MV-4-11 (cell line): ENCODE measurements around the gene WWOX.
A peak's percentile ranks its signal among the peaks of the same experiment; 100 is the strongest.

Source experiments
- DNase-seq: peaks from one replicate; lab custom pipeline; 2025; lab: John Stamatoyannopoulos, UW

WWOX gene

DNA sequence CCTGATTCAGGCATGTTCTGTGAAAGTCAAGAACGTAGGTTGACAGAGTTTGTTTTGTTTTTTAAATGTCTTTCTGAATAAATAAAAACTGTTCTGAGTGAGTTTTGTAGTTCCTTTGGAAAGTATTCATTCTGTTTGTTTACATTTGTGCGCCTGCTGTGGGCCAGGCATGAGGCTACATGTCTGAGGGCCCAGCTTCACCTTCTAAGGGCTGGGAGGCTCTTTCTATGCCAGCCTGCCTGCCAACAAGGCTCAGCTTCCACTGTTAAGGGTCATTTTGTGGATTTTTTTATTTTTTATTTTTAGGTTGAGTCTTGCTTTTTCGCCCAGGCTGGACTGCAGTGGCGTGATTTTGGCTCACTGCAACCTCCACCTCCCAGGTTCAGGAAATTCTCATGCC lies 6.1 kb downstream of the WWOX start:
- DNase-seq, result no peak

GRCh38 chr16:78106686-78107085 lies 7.2 kb downstream of the WWOX start:
- DNase-seq, result no peak

GRCh38 chr16:78108451-78108850 lies 9.0 kb downstream of the WWOX start:
- DNase-seq, result no peak

DNA sequence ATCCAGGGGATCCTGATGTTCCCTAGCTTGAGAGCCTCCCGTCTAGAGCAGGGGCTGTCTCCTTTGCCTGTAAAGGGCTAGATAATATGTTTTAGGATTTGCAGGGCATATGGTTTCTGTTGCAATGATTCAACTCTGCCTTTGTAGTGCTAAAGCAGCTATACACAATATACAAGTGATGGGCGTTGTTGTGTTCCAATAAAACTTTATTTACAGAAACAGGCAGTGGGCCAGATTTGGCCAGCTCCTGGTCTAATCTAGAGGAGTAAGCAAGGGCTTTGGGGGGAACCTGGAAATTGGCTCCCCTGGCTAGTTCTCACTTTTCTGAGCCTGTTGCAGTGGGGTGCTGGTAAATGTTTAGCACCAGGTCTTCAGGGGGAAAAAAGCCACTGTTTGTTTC lies 13.8 kb downstream of the WWOX start:
- no peak for DNase-seq

DNA sequence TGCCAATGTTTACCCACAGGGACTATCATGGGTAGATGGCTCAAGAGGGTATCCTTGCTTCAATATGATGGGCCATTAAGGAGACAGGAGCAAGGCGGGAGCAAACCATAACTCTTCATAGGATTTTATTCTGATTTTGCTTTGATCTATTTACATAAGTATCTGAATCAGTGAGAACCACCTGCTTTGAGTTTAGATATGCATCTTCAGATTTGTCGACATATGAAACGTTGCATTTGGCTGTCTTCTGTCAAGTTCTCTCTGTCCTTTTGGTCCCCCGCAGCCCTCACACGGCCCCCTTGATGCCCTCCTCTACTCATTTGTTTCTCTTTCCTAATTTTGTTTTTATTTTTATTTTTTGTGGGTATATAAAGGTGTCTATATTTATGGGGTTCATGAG lies 16.2 kb downstream of the WWOX start:
- no peak for DNase-seq

- DNase-seq, result peak; percentile 65
Observed at GRCh38 chr16:78116946-78117345, 17.5 kb downstream of the WWOX start.

GRCh38 chr16:78117391-78117790 lies 17.9 kb downstream of the WWOX start:
- no peak for DNase-seq

GRCh38 chr16:78118469-78119025 lies 19.1 kb downstream of the WWOX start:
- no peak for DNase-seq

DNA sequence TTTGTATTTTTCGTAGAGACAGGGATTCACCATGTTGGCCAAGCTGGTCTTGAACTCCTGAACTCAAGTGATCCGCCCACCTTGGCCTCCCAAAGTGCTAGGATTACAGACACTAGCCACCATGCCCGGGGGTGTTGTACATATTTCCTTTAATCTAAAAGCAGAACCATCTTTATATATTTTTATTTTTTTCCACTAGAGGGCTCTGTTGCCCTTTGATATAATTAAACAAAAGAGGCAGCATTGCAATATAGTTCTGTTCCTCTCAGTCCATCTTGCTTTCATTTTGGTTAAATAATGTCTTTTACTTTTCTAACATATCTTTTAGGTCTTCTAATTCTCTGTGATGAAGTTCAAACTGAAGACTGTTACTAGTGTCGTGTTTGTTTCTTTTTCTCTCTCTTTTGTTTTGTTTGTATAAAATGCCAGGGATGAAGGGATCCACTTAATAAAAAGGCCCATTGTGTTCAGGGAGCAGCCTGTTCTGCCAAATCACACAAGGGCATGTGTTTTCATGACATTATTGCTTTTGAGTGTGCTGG lies 23.4 kb downstream of the WWOX start:
- DNase-seq, result peak; percentile 69

DNA sequence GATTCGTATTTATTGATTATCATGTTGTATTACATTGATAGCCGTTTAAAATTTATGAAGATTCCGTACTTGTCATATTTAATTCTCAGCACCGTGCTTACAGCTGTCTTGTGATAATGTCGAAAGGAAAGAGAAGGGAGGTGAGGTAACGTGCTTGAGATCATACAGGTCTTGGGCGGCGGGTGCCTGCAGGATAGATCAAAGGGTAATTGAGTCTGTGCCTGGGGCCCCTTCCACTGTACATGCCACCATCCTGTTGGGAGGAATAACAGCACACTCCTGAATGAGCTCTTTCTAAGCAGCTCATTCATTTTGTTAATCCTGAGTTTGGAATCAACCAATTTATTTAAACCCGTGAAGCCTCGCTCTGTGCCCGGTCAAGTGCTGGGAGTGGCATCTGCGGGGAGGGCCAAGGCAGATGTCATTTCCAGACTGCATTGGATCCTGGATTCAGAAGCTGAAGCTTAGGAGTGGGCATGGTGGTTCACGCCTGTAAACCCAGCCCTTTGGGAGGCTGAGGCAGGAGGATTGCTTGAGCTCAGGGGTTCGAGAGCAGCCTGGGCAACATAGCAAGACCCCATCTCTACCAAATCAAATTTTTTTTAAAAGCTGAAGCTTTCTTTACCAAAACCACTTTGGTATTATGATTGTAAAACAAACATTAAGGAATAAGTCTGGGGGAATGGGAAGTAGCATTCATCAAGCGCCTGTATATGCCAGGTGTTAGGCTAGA lies 25.8 kb downstream of the WWOX start:
- DNase-seq, result no peak

DNA sequence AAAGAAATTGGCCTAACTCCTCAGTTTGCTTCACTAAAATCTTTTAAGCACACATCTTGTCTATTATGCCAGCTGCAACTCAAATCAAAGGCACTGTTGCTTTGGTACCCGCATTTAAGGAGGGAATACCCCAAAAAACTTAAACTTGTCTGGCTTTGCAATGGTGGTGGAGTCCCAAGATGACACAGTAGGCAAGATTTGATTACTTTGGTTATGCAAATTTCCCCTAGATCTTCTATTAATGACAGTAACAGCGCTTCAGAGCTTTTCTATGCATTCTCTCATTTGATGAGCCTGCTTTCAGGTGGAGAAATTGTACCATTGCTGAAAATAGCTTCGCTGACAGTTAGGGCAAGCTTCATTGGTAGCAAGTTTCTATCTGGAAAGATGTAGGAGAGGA lies 27.2 kb downstream of the WWOX start:
- DNase-seq, result no peak

DNA sequence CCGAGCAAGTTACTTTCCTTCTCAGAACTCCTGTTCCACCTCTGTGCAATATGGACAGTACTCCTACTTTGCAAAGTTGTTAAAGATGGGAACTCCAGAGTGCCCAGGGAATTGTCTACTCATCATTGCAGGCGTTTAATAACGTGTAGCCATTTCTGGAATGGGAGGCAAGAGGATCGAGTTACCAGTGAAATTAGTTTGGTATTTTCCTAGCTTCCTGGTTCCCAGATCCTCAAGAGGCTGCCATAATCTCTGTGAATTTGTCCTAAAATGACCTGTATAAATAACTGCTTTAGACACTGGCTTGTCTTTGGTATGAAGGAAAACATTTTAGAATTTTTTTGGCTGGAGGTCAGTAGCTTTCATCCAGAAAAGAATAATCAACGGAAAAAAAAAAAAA lies 27.7 kb downstream of the WWOX start:
- DNase-seq, result no peak

DNA sequence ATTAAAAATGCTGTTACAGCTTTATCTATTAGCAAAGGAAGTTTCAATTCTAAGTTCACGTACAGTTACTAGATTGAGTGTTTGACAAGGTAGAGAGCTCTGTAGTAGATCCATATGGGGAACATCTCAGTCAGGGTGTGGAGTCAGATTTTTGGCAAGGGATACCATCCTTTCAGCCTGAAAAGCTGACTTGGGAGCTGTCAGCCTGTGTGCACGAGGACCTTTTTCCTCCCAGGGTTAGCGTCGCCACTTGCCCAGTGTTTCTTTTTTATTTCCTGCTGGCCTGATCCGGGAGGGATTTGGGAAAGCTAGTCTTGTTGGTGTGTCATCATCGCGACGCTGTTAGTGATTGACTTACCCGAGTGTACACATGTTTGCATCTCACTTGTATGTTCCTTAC lies 29.5 kb downstream of the WWOX start:
- DNase-seq, result no peak

DNA sequence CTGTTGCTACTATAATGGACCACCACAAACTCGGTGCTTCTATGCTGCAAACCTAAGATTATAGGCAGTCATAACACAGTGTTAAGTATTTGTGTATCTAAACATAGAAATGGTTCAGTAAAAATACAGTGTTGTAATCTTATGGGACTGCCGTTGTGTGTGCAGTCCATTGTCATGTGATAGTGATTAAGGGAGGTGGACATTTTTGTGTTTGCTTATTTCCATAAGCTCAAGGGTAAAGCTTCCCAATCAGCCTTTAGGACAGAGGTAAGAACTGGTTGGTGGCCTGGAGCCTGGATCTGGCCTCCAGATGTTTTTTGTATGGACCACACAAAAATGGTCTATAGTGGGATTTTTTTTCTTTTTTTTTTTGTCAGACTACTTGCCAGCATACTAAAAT lies 29.9 kb downstream of the WWOX start:
- no peak for DNase-seq

- no peak for DNase-seq
Observed at GRCh38 chr16:78130083-78130608, 30.7 kb downstream of the WWOX start.

DNA sequence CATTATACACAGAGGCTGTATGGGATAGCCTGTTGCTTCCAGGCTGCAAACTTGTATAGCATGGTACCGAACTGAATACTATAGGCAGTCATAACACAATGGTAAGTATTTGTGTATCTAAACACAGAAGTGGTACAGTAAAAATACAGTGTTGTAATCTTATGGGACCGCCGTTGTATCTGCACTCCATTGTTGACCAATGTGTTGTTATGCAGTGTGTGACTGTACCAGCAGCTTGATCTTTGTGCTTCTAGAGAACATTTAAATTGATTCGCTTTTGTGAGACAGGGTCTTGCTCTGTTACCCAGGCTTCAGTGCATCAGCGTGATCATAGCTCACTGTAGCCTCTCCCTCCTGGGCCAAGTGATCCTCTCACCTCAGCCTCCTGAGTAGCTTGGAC lies 31.5 kb downstream of the WWOX start:
- no peak for DNase-seq

DNA sequence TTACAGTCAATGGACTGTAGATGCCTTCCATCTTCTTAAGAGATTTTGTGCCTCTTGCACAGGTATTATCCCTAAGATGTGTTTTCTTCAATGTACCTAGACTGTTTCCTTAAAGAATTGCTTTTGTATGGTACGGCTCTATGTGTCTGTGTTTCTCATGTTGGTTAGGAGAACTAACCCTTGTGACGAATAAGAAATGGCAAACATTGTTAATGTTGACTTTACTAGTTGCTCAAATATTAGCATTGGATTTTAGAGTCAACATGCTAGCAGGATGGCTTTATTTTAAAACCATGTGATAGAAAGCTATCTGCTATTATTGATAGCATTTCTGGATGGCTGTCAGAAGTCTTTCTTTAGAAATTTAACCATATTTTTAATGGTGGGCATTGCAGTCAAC lies 34.5 kb downstream of the WWOX start:
- no peak for DNase-seq

GRCh38 chr16:78134944-78135619 lies 35.6 kb downstream of the WWOX start:
- no peak for DNase-seq

DNA sequence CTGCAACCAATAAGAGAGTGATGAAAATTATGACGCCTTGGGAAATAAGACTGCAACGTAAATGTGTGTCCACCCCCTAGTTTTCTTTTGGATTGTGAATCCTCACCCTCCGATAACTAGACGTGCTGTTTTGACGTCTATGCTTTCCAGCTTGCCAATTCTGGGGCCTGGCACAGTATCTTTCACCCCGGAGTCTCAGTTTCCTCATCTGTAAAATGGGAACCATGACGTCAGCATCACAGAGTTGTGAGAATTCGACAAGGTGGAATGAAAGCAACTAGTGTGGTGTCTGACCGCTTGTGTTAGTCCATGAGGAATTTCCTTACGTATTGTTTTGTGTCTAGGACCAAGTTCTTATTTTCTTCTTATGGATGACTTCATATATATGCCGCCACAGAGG lies 37.7 kb downstream of the WWOX start:
- no peak for DNase-seq

- peak; percentile 65 for DNase-seq
Observed at GRCh38 chr16:78137782-78138616, 38.5 kb downstream of the WWOX start.

GRCh38 chr16:78140818-78141466 lies 41.5 kb downstream of the WWOX start:
- DNase-seq, result no peak

- no peak for DNase-seq
Observed at GRCh38 chr16:78142788-78143187, 43.3 kb downstream of the WWOX start.
